Adrenal gland (tissue), 12 donors: ENCODE data around the gene N4BP2. TPM values are rescaled to one million over a fixed set of nuclear protein-coding genes. Genes with fewer than 3 reads are reported as not detected.

Experiments used
- DNase-seq, 7 donors: peaks; one replicate each; pipeline ENCODE4 v3.0.0-alpha.2; 2019 to 2020
- H3K27ac ChIP-seq, 5 donors: fragments of 200-600 bp; sonication (generic) in 4 of 5; 1 replicate in 3 of 5; 2 replicates in 2 of 5; pipeline versions ENCODE4 v1.5.1 to v1.8.0; 2016 to 2020; ENCODE audit warnings: mild to moderate bottlenecking in 1 of 5
- H3K27me3 ChIP-seq: fragments of 200-600 bp; 2 replicates; pipeline ENCODE4 v1.8.0; 2021
- H3K36me3 ChIP-seq, 2 donors: fragments of 200-600 bp; replicated peaks in 1 of 2; 1 replicate in 1 of 2; 2 replicates in 1 of 2; pipeline versions ENCODE4 v1.5.1 to v1.8.0; 2018 to 2022
- H3K4me1 ChIP-seq, 2 donors: fragments of 200-600 bp; replicated peaks in 1 of 2; 1 replicate in 1 of 2; 2 replicates in 1 of 2; pipeline versions ENCODE4 v1.5.1 to v1.8.0; 2018 to 2021
- H3K4me3 ChIP-seq, 4 donors: fragments of 200-600 bp; sonication (generic) in 3 of 4; one replicate each; pipeline ENCODE4 v1.5.1; 2016 to 2018
- H3K9me3 ChIP-seq, 3 donors: fragments of 200-600 bp; sonication (generic) in 1 of 3; replicated peaks in 1 of 3; 1 replicate in 2 of 3; 2 replicates in 1 of 3; pipeline versions ENCODE4 v1.5.1 to v1.8.0; 2016 to 2021
- POLR2A ChIP-seq, 2 donors: fragments of 450-650 bp; IDR thresholded peaks; one replicate each; pipeline ENCODE4 v1.6.1; 2017; ENCODE audit warnings: antibody characterized with exemption in 2 of 2, mild to moderate bottlenecking in 2 of 2, moderate library complexity in 1 of 2
- WGBS, 4 donors: extraction: QIAGEN DNeasy Blood & Tissue Kit in 2 of 4; methylation state at CpG; one replicate each; pipeline versions ENCODE4 v1.1.5 to v1.1.7; 2013 to 2017; 5-methylcytosine and 5-hydroxymethylcytosine counted together
- intact Hi-C, 2 donors: fragments of 100-400 bp; cut with DNase I; formaldehyde crosslinking; loops; one replicate each; pipeline versions ENCODE4 v1.14.1 to v1.15.0; 2022 to 2023
- polyA plus RNA-seq, 3 donors: library from polyadenylated mRNA; stranded (reverse); fragments of 200-250 nt in 2 of 3; fragments of 350-450 nt in 1 of 3; fragmentation: Illumina TruSeq in 1 of 3; extraction: RNeasy Lipid Tissue Mini Kit (QIAGEN cat#74804) in 1 of 3; gene quantifications; one replicate each; pipeline ENCODE4 v1.2.3, GENCODE V29; 2013 to 2014
- total RNA-seq, 9 donors: library from RNA; depleted of rRNA in 4 of 9; stranded (reverse); fragments of >200 nt in 4 of 9; fragments of 120-200 nt in 1 of 9; fragmentation: NEBNext Ultra II Directional in 1 of 9; extraction: Animal tissue kit (Norgen Biotek cat#: 25700) in 1 of 9; gene quantifications; one replicate each; pipeline versions ENCODE4 v1.1.0 to v1.2.4, GENCODE V29; 2013 to 2023
- TF ChIP-seq, protein P1 (sequence below), 6 experiments: fragments of 450-650 bp in 4 of 6; fragments of 200-600 bp in 2 of 6; sonication (generic) in 1 of 6; IDR thresholded peaks; 1 replicate in 5 of 6; 2 replicates in 1 of 6; pipeline versions ENCODE4 v1.5.1 to v1.8.0; 2016 to 2021; ENCODE audit warnings: antibody characterized with exemption in 6 of 6, mild to moderate bottlenecking in 2 of 6, moderate library complexity in 1 of 6
- donor health status: healthy with polysubstance abuse.
- donor health status: Bipolar disorder and iron deficiency.
- donor health status: DM: yes; HTN: yes; CAD: no.
- donor health status: DM: no; HTN: no; CAD: no.
- donor health status: DM: no; HTN: no; CAD: no.
- donor health status: DM: yes; HTN: yes; CAD: no.

N4BP2 gene
- total and polyA plus RNA-seq, 12 donors, result 0.97 to 15.1 (median 4.6) TPM

GRCh38 chr4:40190880-40191815, 134.5 kb downstream of the N4BP2 start:
- DNase-seq, result no peak
- H3K36me3 ChIP-seq, result no peaks in the 10 kb centered on the region
- H3K27me3 ChIP-seq, result no peaks in the 10 kb centered on the region
- no peak overlapping the region for H3K4me3 ChIP-seq
- TF ChIP-seq, protein P1, sequence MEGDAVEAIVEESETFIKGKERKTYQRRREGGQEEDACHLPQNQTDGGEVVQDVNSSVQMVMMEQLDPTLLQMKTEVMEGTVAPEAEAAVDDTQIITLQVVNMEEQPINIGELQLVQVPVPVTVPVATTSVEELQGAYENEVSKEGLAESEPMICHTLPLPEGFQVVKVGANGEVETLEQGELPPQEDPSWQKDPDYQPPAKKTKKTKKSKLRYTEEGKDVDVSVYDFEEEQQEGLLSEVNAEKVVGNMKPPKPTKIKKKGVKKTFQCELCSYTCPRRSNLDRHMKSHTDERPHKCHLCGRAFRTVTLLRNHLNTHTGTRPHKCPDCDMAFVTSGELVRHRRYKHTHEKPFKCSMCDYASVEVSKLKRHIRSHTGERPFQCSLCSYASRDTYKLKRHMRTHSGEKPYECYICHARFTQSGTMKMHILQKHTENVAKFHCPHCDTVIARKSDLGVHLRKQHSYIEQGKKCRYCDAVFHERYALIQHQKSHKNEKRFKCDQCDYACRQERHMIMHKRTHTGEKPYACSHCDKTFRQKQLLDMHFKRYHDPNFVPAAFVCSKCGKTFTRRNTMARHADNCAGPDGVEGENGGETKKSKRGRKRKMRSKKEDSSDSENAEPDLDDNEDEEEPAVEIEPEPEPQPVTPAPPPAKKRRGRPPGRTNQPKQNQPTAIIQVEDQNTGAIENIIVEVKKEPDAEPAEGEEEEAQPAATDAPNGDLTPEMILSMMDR (IDR thresholded peaks at IDR 0.05), result no peak
- no peak for TF ChIP-seq POLR2A (IDR thresholded peaks at IDR 0.05)
- intact Hi-C loops, result no loop called here
- H3K27ac ChIP-seq, result no peak overlapping the region
- H3K9me3 ChIP-seq, result no peaks in the 10 kb centered on the region
- 55 to 61% (median 57%) methylated on average over 14 of the region's 14 CpGs for WGBS, 4 donors
- no peaks in the 10 kb centered on the region for H3K4me1 ChIP-seq

DNA sequence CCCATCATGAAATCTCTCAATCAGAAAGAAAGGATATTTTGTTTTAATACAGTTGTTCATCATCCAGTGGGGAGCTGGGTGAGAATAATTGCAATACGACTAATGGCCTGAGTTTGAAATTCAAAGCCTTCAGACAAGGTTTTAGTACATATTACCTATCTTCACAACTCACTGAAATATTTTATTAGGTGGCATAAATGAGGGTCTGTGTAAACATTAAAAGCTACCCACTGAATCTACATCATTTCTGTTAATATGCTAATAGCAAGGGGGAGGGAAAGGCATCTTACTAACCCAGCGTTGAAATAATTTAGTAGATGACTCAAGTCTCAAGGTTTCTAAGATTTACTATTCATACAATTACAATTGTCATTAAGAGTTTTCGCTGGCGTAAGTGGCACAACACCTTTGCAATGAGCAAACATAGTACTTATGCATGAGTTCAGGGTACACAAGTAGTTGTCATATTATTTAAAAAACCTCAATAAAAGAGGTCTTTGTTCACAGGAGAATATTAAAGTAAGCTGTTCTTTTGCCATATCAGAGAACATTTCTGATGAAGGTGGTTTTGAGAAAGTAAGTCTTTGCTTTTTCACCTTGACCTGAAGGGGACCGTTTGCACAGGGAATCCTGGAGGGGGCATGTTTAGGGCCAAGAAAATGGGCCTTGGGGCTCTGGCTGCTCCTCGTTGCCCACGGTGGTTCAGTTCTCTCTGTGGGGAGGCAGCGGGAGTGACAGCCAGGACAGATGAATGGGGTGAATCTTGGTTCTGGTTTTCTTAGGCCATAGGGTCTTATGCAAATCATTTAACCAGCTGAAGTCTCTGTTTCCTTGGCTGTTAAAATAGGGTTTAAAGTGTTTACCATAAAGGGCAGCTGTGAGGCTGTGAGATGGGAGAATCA, 135.7 kb downstream of the N4BP2 start:
- no peak overlapping the region for H3K27ac ChIP-seq
- intact Hi-C loops, result no loop called here
- TF ChIP-seq, protein P1 (IDR thresholded peaks at IDR 0.05), result no peak
- no peak for TF ChIP-seq POLR2A (IDR thresholded peaks at IDR 0.05)
- H3K9me3 ChIP-seq, result no peaks in the 10 kb centered on the region
- no peak overlapping the region for H3K4me3 ChIP-seq
- no peaks in the 10 kb centered on the region for H3K27me3 ChIP-seq
- 68 to 77% (median 72%) methylated on average over 8 of the region's 8 CpGs for WGBS, 4 donors
- no peaks in the 10 kb centered on the region for H3K4me1 ChIP-seq
- no peaks in the 10 kb centered on the region for H3K36me3 ChIP-seq
- no peak for DNase-seq

GRCh38 chr4:40193016-40193571, 136.4 kb downstream of the N4BP2 start:
- TF ChIP-seq, protein P1 (IDR thresholded peaks at IDR 0.05), result no peak
- no peak for TF ChIP-seq POLR2A (IDR thresholded peaks at IDR 0.05)
- Histone ChIP-seq H3K27ac (no peak overlapping the region), H3K27me3 (no peaks in the 10 kb centered on the region), H3K9me3 (no peaks in the 10 kb centered on the region), H3K4me1 (no peaks in the 10 kb centered on the region), H3K4me3 (no peak overlapping the region), H3K36me3 (no peaks in the 10 kb centered on the region)
- DNase-seq, result no peak
- WGBS, 4 donors, result 63 to 83% (median 66%) methylated on average over 11 of the region's 11 CpGs
- intact Hi-C loops, result no loop called here

DNA sequence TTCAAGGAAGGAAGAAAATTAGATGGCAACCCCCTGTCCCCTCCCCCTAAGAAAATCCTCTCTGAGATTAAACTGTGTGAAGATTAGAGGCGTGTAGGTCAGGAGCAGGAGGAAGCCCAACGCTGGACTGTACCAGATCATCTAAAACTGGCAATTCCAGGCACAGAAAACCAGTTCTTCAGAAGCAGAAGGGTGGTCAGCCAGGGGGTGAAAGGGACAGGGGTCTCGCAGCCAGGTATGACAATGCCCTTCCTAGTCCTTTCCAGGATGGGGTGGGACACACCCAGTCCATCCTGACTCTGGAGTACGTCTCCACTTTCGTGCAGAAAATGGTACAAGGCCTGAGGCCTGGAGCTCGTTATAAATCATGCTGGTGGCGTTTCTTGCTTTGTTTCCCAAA, 136.9 kb downstream of the N4BP2 start:
- no peaks in the 10 kb centered on the region for H3K36me3 ChIP-seq
- no peak overlapping the region for H3K4me3 ChIP-seq
- DNase-seq, result no peak
- H3K4me1 ChIP-seq, result no peaks in the 10 kb centered on the region
- no peaks in the 10 kb centered on the region for H3K9me3 ChIP-seq
- no peaks in the 10 kb centered on the region for H3K27me3 ChIP-seq
- TF ChIP-seq, protein P1 (IDR thresholded peaks at IDR 0.05), result no peak
- TF ChIP-seq POLR2A (IDR thresholded peaks at IDR 0.05), result no peak
- intact Hi-C loops, result no loop called here
- 82 to 90% (median 88%) methylated on average over 7 of the region's 7 CpGs for WGBS, 4 donors
- H3K27ac ChIP-seq, result no peak overlapping the region
